Measurements from ENCODE around the gene TYRO3. TPM values are rescaled to one million over a fixed set of nuclear protein-coding genes. Genes with fewer than 3 reads are reported as not detected.
A peak's percentile ranks its signal among the peaks of the same experiment; 100 is the strongest.

The TYRO3 gene
- total and polyA plus RNA-seq, 2 of the 13 experiments (the other 11 are each of a cell fraction or from before 2014, with no cell fraction given) = 24.0 to 43.6 TPM

- TF ChIP-seq ZNF598 (CRISPR knock-in tag; IDR thresholded peaks at IDR 0.05; ENCODE audit: borderline replicate concordance) (0 out of 2 replicates have a peak, but pooled peaks have one; percentile 25), ETV6 (CRISPR knock-in tag; conservative IDR thresholded peaks at IDR 0.05) (no peak), ZNF891 (CRISPR knock-in tag; IDR thresholded peaks at IDR 0.05) (peak; percentile 44; the same call in 1 of the 2 replicates), ZNF770 (CRISPR knock-in tag; IDR thresholded peaks at IDR 0.05) (no peak), TBL1XR1 (IDR thresholded peaks at IDR 0.05; ENCODE audit: borderline replicate concordance, low read length, partially characterized antibody) (peak; percentile 69), HNRNPK (IDR thresholded peaks at IDR 0.05; ENCODE audit: low read depth, low read length, poor library complexity, severe bottlenecking) (no peak), ISL2 (CRISPR knock-in tag; IDR thresholded peaks at IDR 0.05) (peak; percentile 62; the same call in 1 of the 2 replicates), TEAD3 (CRISPR knock-in tag; optimal IDR thresholded peaks at IDR 0.05; ENCODE audit: borderline replicate concordance) (peak; percentile 99), GABPB1 (CRISPR knock-in tag; IDR thresholded peaks at IDR 0.05) (no peak; the same call in 1 of the 2 replicates), ZKSCAN5 (CRISPR knock-in tag; IDR thresholded peaks at IDR 0.05) (no peak), MAFK (conservative IDR thresholded peaks at IDR 0.05 in 1 of 2, IDR thresholded peaks at IDR 0.05 in 1 of 2; ENCODE audit: low read length in 2 of 2) (no peak), HNRNPUL1 (IDR thresholded peaks at IDR 0.05; ENCODE audit: low read depth, low read length) (no peak), ZNF337 (CRISPR knock-in tag; IDR thresholded peaks at IDR 0.05; ENCODE audit: borderline replicate concordance, low read depth) (no peak), ZBTB2 (CRISPR knock-in tag; IDR thresholded peaks at IDR 0.05; ENCODE audit: low read depth) (no peak), TFE3 (CRISPR knock-in tag; IDR thresholded peaks at IDR 0.05) (peak; percentile 73; the same call in 1 of the 2 replicates), ZNF567 (CRISPR knock-in tag; IDR thresholded peaks at IDR 0.05; ENCODE audit: borderline replicate concordance) (no peak), GZF1 (CRISPR knock-in tag; IDR thresholded peaks at IDR 0.05) (no peak), ZNF572 (CRISPR knock-in tag; IDR thresholded peaks at IDR 0.05) (no peak), MED8 (CRISPR knock-in tag; IDR thresholded peaks at IDR 0.05; ENCODE audit: insufficient replicate concordance) (no peak), SRSF1 (optimal IDR thresholded peaks at IDR 0.05; ENCODE audit: low read depth, low read length) (no peak), NFKB2 (CRISPR knock-in tag; IDR thresholded peaks at IDR 0.05; ENCODE audit: borderline replicate concordance) (peak; percentile 45; the same call in 1 of the 2 replicates), ZNF773 (CRISPR knock-in tag; IDR thresholded peaks at IDR 0.05; ENCODE audit: borderline replicate concordance) (no peak)
Observed at GRCh38 chr15:41568350-41569017, 9.5 kb downstream of the TYRO3 start (continued).

Data from HepG2 (cell line).